Colonic mucosa (tissue), 4 donors: ENCODE measurements around the gene PAX4. TPM values are rescaled to one million over a fixed set of nuclear protein-coding genes. Genes with fewer than 3 reads are reported as not detected.

ENCODE experiments used
- DNase-seq: peaks from one replicate; pipeline ENCODE4 v3.0.0-alpha.2; 2020
- H3K27ac ChIP-seq: fragments of 200-600 bp; one replicate; pipeline ENCODE4 v1.8.0; 2021
- H3K27me3 ChIP-seq: fragments of 200-600 bp; one replicate; pipeline ENCODE4 v1.8.0; 2021
- H3K36me3 ChIP-seq: fragments of 200-600 bp; one replicate; pipeline ENCODE4 v1.8.0; 2021
- H3K4me1 ChIP-seq: fragments of 200-600 bp; one replicate; pipeline ENCODE4 v1.8.0; 2021; ENCODE audit warnings: mild to moderate bottlenecking
- H3K4me3 ChIP-seq: fragments of 200-600 bp; one replicate; pipeline ENCODE4 v1.8.0; 2021
- H3K9ac ChIP-seq, 2 donors: one replicate each; pipeline ENCODE4 v1.7.0; 2013; ENCODE audit warnings: control low read depth in 2 of 2, low read depth in 2 of 2, low read length in 2 of 2
- H3K9me3 ChIP-seq: fragments of 200-600 bp; one replicate; pipeline ENCODE4 v1.8.0; 2021
- intact Hi-C: fragments of 100-400 bp; cut with DNase I; formaldehyde crosslinking; loops from one replicate; pipeline ENCODE4 v1.14.1; 2022
- total RNA-seq, 2 donors: library from RNA; stranded (reverse); fragmentation: NEBNext Ultra II Directional in 1 of 2; extraction: Animal tissue kit (Norgen Biotek cat#: 25700) in 1 of 2; gene quantifications; one replicate each; pipeline ENCODE4 v1.2.1, GENCODE V29; 2021
- TF ChIP-seq, protein P1 (sequence below): fragments of 200-600 bp; IDR thresholded peaks from one replicate; pipeline ENCODE4 v1.8.0; 2022; ENCODE audit warnings: antibody characterized with exemption, mild to moderate bottlenecking
- donor health status: healthy.
- donor health status: DM: no; HTN: no; CAD: no.
- donor health status: DM: no; HTN: no; CAD: no.

The PAX4 gene, protein sequence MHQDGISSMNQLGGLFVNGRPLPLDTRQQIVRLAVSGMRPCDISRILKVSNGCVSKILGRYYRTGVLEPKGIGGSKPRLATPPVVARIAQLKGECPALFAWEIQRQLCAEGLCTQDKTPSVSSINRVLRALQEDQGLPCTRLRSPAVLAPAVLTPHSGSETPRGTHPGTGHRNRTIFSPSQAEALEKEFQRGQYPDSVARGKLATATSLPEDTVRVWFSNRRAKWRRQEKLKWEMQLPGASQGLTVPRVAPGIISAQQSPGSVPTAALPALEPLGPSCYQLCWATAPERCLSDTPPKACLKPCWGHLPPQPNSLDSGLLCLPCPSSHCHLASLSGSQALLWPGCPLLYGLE
- total RNA-seq: under 1 TPM; 0.67 to 0.88 TPM

GRCh38 chr7:127618042-127618441, at the start of gene PAX4:
TSS of gene PAX4 (minus strand) at chr7:127618142. CDS start at chr7:127615928, 2,214 bp downstream.
- intact Hi-C loops: no loop called here
- Histone ChIP-seq H3K36me3 (no peaks in the 10 kb centered on the region), H3K27ac (no peak within 1 kb of the TSS), H3K9ac (no peak within 1 kb of the TSS), H3K9me3 (no peaks in the 10 kb centered on the region), H3K4me3 (no peak within 1 kb of the TSS), H3K27me3 (peaks cover 8% of the 10 kb centered on the region), H3K4me1 (no peaks in the 10 kb centered on the region)
- DNase-seq: no peak
- TF ChIP-seq, protein P1, sequence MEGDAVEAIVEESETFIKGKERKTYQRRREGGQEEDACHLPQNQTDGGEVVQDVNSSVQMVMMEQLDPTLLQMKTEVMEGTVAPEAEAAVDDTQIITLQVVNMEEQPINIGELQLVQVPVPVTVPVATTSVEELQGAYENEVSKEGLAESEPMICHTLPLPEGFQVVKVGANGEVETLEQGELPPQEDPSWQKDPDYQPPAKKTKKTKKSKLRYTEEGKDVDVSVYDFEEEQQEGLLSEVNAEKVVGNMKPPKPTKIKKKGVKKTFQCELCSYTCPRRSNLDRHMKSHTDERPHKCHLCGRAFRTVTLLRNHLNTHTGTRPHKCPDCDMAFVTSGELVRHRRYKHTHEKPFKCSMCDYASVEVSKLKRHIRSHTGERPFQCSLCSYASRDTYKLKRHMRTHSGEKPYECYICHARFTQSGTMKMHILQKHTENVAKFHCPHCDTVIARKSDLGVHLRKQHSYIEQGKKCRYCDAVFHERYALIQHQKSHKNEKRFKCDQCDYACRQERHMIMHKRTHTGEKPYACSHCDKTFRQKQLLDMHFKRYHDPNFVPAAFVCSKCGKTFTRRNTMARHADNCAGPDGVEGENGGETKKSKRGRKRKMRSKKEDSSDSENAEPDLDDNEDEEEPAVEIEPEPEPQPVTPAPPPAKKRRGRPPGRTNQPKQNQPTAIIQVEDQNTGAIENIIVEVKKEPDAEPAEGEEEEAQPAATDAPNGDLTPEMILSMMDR: no peak

- no peak overlapping the region for H3K9ac ChIP-seq
- TF ChIP-seq, protein P1: no peak
- no peaks in the 10 kb centered on the region for H3K9me3 ChIP-seq
- no peaks in the 10 kb centered on the region for H3K27me3 ChIP-seq
- H3K36me3 ChIP-seq: no peaks in the 10 kb centered on the region
- no peak for DNase-seq
- no peaks in the 10 kb centered on the region for H3K4me1 ChIP-seq
- intact Hi-C loops: no loop called here
- no peak overlapping the region for H3K27ac ChIP-seq
- H3K4me3 ChIP-seq: no peak overlapping the region
Measured at GRCh38 chr7:127667017-127667670, 49.2 kb upstream of the PAX4 start.

DNA sequence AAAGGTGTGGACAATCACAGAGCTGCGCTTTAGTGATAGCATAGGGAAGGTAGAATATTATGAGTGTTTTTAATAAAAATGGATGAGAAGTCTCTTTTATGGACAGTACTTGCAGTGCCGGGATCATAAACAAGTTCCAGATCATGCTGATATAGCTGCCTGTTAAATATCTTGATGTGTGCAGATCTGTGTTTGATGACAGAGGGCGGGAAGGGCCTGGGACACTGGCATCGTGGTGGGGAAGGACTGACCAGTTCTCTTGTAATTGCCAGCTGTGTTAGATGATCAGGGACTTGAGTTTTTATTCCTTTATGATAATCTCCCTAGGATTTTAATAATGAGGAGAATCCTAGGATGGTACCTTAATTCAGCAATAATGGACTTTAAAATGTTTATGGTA, 48.7 kb upstream of the PAX4 start:
- Histone ChIP-seq H3K4me1 (no peaks in the 10 kb centered on the region), H3K27ac (no peak overlapping the region), H3K27me3 (no peaks in the 10 kb centered on the region), H3K36me3 (no peaks in the 10 kb centered on the region), H3K9me3 (no peaks in the 10 kb centered on the region), H3K9ac (no peak overlapping the region), H3K4me3 (no peak overlapping the region)
- no peak for DNase-seq
- TF ChIP-seq, protein P1: no peak
- intact Hi-C loops: no loop called here

DNA sequence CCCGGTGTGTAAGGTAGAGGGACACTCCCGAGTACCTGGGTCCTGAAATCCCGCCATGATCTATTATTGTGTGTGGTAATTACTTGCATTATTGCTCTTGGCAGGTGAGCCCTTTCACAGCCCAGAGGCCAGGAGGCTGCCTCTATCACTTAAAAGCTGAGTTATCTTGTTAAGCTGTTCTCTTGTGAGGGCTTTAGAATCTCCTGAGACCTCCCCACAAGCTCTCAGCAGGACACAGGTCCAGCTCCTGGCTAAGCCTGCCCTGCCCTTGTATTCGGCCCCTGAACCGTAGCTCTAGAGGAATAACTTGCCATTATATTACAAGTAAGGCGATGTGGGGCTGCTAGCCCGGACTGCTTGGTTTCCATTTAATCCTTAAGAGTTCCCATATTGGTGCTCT, 48.0 kb upstream of the PAX4 start:
- Histone ChIP-seq H3K27me3 (no peaks in the 10 kb centered on the region), H3K9me3 (no peaks in the 10 kb centered on the region), H3K4me3 (no peak overlapping the region), H3K36me3 (no peaks in the 10 kb centered on the region), H3K4me1 (no peaks in the 10 kb centered on the region), H3K9ac (no peak overlapping the region), H3K27ac (no peak overlapping the region)
- TF ChIP-seq, protein P1: no peak
- no peak for DNase-seq
- intact Hi-C loops: no loop called here

DNA sequence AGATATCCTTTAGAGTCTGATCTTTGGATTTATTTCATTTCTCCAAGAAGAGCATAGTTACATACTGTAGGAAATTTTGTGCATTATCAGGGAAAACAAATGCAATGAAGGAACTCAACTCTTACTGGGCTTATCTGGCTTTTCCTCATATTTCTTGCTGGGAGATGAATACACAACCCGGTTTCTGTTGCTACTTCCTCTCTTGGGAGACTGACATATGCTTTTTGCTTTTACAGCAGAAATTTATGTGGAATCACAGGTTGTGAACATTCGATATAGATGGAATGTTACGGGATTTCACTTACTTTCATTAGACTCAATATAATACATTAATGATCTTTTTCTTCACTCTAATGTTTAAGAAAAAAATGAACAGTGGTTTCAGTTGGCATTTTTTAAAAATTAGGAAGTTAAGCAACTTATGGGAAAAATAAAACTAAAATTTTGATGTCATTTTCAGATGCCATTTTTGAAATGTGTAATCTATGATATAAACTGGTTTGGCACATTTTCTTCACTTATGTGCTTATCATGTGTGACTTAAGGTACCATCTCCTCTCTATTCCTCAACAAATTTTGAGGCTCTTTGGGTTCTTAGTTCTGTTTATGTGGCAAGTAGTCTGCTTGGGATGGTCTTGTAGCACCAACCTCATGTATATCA, 41.2 kb upstream of the PAX4 start:
- Histone ChIP-seq H3K36me3 (no peaks in the 10 kb centered on the region), H3K4me1 (no peaks in the 10 kb centered on the region), H3K4me3 (no peak overlapping the region), H3K27me3 (no peaks in the 10 kb centered on the region), H3K9me3 (no peaks in the 10 kb centered on the region), H3K27ac (no peak overlapping the region), H3K9ac (no peak overlapping the region)
- no peak for DNase-seq
- TF ChIP-seq, protein P1: no peak
- intact Hi-C loops: no loop called here
